Posterior cingulate gyrus (tissue), 11 donors: ENCODE results near the gene EFNA3.

ENCODE experiments used
- DNase-seq, 10 donors: peaks; one replicate each; pipeline versions ENCODE4 v3.0.0 to v3.0.0-alpha.2; 2020 to 2021; ENCODE audit warnings: mixed read lengths in 3 of 10
- intact Hi-C: fragments of 100-400 bp; cut with DNase I; formaldehyde crosslinking; loops from one replicate; pipeline ENCODE4 v1.15.1; 2023

EFNA3 gene

DNA sequence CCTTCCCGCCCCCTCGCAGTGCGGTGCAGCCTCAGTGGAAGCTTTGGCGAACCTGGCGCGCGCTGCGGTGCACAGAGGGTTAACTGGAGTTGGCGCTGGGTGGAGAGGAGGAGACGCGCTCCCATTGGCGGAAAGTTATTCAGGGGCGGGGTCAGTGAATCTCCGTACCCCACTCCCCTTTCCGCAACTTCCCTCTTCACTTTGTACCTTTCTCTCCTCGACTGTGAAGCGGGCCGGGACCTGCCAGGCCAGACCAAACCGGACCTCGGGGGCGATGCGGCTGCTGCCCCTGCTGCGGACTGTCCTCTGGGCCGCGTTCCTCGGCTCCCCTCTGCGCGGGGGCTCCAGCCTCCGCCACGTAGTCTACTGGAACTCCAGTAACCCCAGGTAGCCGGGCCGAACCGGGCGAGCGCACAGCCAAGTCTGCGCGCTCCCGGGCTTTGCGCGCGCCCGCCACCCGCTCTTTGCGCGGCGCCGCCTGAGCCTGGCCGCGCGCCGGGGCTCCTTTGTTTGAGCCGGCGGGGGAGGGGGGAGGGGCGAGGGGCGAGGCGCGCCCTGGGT, 15.0 kb upstream of the EFNA3 start, which contains the start of gene EFNA4:
Gene EFNA4, plus strand, starts transcription at position 191 of the 561 bp plus-strand sequence. Its CDS starts 84 bp downstream, at position 275.
- intact Hi-C loops = loop anchor here (2.0 to 10.0 kb wide), 4 partner anchors 21 to 509 kb away; partner anchors contain the start of genes ADAR and UBE2Q1
- peak in 7 of 10 donors; percentile 53 to 93 (median 67) for DNase-seq

DNA sequence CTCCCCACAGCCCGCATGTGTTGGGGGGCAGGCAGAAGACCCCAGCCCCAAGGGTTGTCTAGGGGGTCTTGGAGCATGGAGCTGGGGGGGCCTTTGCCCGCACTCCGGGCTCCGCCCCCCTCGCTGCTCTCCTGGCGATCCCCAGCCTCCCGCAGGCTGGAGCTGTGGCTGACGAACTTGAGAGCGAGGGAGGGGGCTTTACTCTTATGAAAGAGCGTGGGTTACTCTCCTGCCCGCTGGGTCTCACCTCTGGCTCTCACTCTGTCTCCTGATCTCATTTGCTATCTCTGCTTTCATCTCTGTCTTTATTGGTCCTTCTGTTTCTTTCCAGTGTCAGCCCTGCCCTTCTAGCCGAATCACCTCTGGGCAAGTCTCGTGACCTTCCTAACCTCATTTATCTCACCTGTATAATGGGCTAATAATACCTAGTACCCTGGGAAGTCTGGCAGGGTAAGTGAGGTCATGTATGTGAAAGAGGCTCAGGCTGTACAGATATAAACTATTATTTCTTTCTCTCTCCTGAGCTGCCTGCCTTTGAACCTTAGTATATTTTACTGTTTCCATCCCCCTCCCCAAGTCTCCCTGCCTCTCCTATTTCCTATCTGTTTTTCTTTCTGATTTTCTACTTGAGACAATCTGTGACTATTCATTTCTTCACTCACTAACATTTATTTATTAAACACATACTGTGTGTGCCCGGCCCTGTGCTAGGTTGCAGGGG, 14.4 kb upstream of the EFNA3 start:
- intact Hi-C loops = loop anchor here (5.0 to 10.0 kb wide), 3 partner anchors 397 to 509 kb away; partner anchors contain the start of genes ADAR and UBE2Q1
- no peak for DNase-seq

DNA sequence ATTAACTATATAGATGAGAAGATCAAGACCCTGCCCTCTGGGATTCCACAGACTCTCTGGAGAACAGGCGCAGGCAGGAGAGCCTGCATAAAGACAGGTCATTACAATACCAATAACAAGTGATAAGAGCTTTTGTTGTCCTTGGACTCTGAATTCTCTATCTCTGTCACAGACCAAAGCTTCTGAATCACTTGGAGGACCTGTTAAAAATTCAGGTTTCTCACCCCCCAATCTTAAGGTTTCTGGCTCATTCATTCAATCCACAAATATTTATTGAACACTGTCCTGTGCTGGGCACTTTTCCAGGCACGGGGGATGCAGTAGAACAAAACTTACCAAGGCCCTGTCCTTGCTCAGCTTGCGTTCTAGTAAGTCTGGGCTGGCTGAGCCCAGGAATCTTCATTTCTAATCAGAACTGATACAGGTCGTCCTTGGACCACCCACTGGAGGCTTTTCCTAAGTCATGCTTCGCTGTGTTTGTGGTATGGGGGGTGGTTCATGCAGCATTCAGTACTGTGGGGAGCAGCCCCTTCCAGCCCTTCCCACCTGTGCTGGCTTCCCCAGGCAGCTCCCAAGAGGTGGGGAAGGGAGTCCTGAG, 13.7 kb upstream of the EFNA3 start:
- intact Hi-C loops = loop anchor here (5.0 to 10.0 kb wide), 3 partner anchors 398 to 510 kb away; partner anchors contain the start of genes ADAR and UBE2Q1
- DNase-seq = peak in 1 of 10 donors; percentile 53

DNA sequence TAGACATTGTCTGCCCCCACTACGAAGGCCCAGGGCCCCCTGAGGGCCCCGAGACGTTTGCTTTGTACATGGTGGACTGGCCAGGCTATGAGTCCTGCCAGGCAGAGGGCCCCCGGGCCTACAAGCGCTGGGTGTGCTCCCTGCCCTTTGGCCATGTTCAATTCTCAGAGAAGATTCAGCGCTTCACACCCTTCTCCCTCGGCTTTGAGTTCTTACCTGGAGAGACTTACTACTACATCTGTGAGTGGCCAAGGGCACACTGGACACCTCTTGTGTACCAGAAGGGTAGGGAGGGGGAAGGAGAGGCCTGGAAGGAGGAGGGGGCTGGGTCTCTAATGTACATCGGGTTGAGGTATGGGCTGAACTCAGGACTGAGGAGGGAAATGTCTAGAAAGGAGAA, 11.9 kb upstream of the EFNA3 start:
- intact Hi-C loops = loop anchor here (10.0 kb wide), 1 partner anchor 512 kb away; the partner anchor contains the start of gene UBE2Q1
- no peak for DNase-seq

DNA sequence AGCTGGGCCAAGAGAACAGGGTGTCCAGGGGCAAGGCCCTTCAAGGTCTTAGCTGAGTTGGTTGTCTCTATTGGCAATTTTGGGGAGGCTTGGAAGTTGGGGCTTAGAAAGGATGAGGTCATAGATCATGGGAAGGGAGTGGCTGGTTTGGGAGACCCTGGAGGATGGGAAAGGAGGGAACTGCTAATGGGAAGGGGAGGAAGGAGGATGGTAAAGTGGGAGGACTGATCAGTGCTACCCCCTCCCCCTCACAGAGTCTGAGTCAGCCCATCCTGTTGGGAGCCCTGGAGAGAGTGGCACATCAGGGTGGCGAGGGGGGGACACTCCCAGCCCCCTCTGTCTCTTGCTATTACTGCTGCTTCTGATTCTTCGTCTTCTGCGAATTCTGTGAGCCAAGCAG, 10.0 kb upstream of the EFNA3 start:
- intact Hi-C loops = loop anchor here (10.0 kb wide), 1 partner anchor 514 kb away; the partner anchor contains the start of gene UBE2Q1
- DNase-seq = no peak

DNA sequence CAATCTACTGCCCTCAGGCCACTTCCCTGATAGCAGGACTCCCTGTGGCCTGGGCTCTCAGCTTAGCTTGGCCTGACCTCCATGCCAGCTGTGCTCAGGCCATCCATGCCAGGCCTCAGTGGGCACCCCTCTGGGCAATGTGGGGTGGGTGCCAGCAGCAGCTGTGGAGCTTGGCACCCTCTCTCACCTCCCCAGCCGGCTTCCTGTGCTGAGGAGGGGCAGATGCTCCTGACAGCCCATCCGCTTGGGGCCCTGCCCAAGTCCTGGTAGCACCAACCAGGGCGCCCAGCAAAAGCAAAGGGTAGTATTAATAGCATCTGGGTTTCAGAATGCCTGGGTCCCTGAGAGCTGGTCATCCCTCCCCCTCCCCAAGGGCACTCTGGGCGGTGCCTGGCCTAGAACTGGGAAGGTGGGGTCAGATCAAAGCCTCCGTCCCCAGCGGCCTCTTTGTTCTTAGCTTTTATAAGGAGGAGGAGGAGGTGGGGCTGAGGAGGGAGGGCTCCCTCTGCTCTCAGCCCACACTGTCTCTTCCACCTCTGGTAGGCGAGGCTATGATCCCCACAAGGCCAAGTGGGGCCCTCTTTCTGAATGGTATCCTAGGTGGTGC, 9.0 kb upstream of the EFNA3 start:
- intact Hi-C loops = loop anchor here (10.0 kb wide), 1 partner anchor 515 kb away; the partner anchor contains the start of gene UBE2Q1
- DNase-seq = peak in 3 of 10 donors; percentile 15 to 81 (median 71)

DNA sequence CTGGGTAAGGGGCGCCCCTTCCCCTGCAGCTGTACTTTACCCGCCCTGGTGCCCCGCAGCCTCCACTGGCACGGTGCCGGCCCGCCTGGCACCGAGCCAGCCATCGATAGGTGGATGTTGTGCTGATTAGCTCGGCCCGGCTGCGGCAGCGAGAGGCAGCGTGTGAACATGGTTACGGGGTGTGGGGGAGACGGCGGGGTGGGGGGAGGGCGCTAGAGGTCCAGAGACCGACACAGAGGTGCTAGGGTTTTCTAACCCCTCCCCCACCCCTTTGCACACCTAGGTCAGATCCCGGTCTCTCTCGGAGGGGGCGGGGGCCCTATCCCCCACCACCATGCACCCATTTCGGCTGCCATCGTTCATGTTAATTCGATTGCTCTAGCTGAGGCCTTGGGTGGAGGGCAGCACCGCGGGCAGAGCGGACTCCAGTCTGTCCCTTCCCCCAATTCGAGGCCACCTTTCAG, 8.4 kb upstream of the EFNA3 start:
- peak in 1 of 10 donors; percentile 85 for DNase-seq

DNA sequence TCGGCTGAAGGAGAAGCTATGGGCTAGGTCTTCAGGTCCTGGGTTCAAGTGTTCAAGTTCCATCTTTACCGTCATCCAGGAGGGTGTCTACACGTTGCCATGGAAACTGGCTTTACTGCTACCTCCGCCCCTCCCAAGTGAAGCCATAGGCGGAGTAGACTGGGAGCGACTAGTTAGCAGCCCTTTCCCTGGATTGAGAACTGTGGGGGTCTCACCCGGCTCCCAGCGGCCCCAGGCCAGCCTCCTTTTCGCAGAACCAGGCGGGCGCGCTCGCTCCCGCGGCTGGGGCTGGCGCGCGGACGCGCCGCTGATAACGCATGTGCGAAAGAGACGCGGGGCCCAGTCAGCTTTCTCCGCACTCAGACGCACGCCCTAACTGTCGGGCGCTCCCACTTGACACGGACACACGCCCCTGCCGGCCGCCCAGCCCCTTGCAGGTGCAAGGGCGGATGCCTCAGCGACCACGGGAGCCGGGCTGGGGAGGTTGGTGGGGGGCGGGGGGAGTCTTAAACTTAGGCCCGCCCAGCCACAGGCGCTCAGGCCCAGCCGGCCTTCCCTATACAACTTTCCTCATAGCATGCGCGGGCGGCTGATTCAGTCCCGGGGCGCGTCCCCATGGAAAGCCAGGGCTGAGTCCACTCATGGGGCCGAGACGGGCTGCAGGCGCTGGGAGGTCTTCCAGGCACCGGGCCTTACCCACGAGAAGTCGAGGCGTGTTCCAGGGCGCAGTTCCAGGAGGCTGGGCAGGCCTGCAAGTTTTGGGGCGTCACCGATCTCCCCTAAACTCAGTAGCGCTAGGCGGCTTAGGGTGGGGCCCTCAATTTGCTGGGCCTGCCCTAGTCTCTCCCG, 7.7 kb upstream of the EFNA3 start:
- DNase-seq = peak; percentile 46 to 96 (median 72)
- intact Hi-C loops = no loop called here

More for the DNA sequence above, 8.4 kb upstream of the EFNA3 start:
- intact Hi-C loops = no loop called here

DNA sequence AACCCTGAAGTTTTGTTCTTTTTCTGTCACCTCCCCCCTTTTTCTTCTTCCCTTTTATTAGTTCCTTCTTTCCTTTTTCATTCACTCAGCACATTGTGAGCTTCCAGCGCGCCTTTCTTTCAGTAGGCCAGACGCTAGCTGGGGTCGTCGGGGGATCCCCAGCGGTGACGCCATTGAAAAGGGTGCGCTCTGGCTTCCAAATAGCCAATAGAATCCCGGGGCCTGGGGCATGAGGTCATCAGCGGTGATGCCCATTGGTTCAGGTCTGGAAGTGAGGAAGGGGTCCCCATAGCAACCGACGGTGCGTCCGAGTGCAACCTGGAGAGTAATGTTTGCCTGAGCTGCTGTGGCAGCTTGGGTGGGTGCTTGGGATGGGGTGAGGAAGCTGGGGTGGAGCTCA, 6.9 kb upstream of the EFNA3 start:
- intact Hi-C loops = no loop called here
- peak in 1 of 10 donors; percentile 38 for DNase-seq

DNA sequence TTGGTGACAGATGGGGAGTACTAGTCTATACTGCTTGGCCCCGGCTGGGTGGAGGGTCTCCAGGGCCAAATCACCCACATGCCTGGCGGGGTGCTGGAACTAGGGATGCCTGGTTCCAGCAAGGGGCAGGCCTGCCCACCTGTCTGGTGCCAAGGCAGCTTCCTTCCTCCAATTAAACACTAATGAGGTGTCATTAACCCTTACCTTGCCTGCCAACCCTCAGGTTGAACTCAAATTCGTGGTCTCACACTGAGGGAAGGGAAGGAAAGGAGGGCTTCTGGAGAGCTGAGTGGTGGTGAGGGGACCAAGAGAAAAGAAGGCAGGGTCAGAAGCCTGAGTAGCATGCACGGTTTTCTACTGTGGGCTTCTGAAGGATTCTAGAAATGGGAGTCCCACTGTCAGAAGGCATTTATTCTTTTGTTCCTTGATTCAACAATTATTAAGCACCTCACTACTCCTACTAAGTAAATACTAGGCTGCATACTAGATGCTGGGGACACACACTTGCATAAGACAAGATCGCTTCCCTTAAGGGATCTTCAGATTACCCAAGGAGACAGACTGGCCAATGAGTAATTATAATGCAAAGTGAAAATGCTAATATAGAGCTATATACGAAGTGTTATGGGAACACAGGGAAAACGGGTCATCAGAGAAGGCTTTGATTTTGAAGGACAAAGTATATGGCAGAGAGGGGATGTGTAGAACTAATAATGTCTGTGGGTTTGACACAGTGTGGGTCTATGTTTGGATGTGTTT, 5.9 kb upstream of the EFNA3 start:
- peak in 1 of 10 donors; percentile 30 for DNase-seq
- intact Hi-C loops = no loop called here

DNA sequence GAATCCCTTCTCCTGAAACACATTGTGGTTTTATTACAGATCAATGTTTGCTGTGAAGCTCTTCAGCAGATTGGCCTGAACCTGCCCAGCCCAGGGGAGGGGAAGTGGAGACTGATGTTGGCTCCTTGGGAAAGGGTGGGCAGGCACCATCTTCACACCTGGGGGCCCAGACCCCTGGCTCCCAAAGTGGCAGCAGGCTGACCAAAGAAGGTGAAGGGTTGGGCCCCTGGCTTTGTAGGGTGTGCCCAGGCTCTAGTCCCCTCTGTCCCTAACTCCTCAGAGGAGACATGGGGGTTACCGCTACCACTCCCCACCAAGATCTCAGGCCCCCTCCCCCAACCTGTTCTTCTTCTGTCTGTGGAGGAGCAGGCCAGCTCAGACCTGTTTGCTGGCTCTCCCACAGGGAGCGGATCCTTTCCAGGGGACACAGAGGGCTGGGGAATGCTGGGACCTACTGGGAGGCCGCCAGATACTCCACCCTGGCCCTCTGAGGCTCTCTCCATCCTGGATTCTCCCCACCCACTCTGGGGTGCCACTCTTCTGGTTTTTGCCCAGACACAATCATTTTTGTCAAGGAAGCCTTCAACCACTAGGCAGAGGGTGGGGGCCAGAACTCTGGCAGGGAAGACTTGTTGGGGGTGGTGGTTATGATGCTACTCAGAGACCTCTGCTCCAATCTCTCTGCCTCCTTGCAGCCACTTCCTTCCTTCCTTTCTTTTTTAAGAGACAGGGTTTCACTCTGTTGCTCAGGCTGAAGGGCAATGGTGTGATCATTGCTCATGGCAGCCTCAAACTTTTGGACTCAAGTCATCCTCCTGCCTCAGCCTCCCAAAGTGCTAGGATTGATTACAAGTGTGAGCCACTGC, 5.0 kb upstream of the EFNA3 start:
- intact Hi-C loops = no loop called here
- DNase-seq = peak in 2 of 10 donors; percentile 43 to 54

DNA sequence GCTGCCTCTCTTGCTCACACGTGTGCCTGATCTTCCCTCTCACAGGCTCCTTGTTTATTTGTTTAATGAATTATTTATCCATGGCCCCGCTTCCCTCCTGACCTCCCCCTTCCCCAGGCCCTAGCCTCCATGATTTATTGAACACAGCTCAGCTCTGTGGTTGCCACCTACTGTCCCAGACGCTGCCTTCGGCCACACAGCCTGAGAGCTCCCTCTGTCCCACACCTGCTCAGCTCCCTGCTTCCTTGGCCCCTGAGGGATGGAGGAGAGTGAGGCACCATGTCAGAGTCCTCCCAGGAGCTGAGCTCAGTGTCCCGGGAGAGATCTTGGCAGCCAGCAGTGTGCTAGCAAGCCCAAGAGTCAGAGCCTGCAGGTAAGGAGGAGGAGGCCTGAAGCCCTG, 3.1 kb upstream of the EFNA3 start:
- peak in 1 of 10 donors; percentile 26 for DNase-seq
- intact Hi-C loops = no loop called here

DNA sequence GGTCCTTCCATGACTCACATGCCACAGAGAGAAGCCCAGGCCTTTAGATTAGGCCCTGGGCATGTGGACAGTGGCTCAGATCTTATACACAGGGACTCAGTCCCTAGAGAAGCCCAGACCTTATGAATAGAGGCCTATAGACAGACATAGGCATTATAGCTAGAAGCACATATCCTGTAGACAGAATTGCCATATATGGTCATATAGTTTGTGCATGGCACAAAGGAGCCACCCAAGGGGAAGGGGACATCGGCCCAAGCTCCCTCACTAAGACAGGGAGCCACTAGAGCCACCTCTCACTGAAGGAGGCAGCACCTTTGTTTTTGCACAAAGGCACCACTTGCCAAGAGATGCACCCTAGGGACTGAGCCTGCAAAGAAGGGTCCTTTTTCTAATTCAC, 2.3 kb upstream of the EFNA3 start:
- DNase-seq = no peak
- intact Hi-C loops = no loop called here

DNA sequence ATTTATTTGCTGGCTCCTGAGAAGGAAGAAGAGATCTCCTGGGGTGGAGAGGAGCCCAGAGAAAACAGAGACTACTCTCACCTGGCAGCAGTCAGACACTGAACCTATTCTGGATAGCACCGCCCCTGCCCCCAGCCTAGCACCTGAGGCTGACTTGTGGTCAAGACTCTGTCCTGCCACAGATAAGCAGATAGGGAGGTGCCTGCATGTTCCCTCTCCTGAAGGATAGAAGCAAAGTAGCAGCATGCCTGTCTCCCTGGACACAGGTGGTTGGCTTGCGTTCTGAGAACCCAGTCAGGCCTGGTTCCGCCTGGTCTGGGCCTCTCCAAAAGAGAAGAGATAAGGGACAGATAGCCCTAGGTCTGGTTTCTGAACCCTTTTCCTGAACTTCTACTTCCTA, 1.3 kb upstream of the EFNA3 start:
- DNase-seq = peak in 1 of 10 donors; percentile 15
- intact Hi-C loops = no loop called here

DNA sequence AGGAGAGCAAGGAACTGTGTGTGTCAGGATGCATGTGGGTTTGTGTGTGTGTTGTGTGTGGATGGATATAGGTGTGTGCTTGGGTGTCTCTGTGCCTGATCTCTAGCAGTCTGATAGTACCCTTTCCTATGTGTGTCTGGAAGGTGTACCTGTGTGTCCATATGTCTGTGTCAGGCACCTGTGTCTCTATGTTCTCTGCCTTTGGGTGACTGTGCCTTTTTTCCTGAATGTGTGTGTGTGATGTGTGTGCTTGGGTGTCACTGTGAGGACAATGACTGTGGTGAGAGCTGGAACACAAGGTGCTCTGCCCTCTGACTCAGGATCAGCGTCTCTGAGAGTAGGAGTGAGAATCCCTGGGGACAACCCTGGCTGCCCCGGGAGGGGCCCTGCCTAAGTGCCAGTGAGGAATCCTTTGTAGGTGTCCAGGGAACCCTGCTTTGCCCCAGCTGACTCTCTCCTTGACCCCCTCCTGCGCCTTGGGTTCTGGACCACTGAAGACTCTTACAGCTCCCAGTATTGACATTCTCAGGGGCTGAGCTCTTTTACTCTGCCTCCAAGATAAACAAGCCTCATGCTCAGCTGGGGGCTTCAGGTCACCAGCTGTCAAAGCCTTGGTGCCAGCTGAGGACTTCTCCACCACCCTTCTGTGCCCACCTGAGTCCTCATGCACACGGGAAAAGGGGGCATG, 735 bp upstream of the EFNA3 start:
- intact Hi-C loops = no loop called here
- peak in 1 of 10 donors; percentile 51 for DNase-seq

DNA sequence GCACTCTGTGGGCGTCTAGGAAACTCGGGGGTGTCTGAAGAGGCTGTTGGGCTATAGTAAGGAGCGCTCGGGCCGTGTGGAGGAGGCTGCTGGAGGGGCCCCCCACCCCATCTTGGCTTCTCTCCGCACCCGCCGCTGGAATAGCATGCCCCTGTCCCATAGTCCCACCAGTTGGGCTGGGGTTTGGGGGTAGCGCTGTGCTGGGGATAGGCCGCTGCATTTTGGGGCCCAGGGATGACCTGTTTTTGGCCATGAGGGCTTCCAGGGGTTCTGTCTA, 511 bp downstream of the EFNA3 start:
- intact Hi-C loops = no loop called here

DNA sequence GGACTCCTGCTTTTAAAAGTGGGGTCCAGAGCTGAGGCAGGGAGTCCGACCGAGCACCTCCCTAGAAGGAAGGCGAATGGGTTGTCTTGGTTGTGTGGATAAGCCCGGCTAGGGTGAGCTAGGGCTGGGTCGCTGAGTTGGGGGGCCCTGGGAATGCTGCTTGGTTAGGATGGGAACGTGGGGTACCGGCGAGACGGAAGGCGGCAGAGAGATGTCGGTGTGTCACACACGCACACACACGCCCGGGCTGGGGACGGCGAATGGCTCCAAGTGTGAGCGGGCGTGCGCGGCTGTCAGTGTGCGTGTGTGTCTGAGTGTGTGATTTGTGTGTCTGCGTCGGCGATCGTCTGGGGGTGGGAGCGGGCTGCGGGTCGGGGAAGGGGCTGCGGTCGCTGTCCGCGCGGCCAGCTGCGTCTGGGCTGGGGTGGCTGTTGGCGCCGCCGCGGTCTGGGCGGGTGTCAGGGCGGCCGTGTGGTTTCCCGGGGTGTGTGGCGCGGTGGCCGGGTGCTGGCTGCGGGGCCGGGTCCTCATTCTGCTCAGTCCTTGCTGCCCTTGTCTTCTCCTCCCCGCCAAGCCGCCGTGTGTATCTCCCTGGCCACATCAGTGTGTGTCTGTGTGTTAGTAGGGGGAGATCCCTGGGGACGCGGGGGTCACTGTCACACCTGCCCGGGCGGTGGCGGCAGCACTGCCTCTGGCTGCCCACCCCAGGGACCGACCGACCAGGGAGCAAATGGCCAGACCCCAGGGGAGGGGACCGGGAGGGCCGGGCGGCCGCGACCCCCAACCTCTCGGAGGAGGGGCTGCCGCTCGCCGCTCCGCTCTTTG, 1.1 kb downstream of the EFNA3 start:
- intact Hi-C loops = loop anchor here (5.0 kb wide), 1 partner anchor 117 kb away; the partner anchor contains the start of gene PYGO2
- DNase-seq = peak in 3 of 10 donors; percentile 23 to 86 (median 80)

More for the DNA sequence above, 511 bp downstream of the EFNA3 start:
- no peak for DNase-seq
